HepG2 (cell line): Measurements from ENCODE around the gene NRN1L. TPM values are rescaled to one million over a fixed set of nuclear protein-coding genes. Genes with fewer than 3 reads are reported as not detected.

Experiments used
- ATAC-seq: fragments of 200-7000 bp; cut with Tn5 transposase; 3 replicates; pipeline ENCODE4 v1.9.1; 2020; ENCODE audit warnings: mild to moderate bottlenecking, moderate library complexity
- BruUV-seq: library from RNA; stranded (reverse); fragments of 400-500 nt; replicated peaks from 2 replicates; lab custom pipeline; 2021; lab: Mats Ljungman, UMichigan
- CTCF ChIA-PET: fragments of 300-600 bp; formaldehyde crosslinking; extraction: SDS; loops from one replicate; lab custom pipeline; 2021; ENCODE audit warnings: low total read pairs, inconsistent platforms, low intra/inter-chr PET ratio; lab: Yijun Ruan, JAX
- POLR2A ChIA-PET: fragments of 350-600 bp; sonication (Branson Sonifier 250); formaldehyde crosslinking; loops from one replicate; lab custom pipeline; 2020; ENCODE audit warnings: antibody characterized with exemption, inconsistent platforms; lab: Yijun Ruan, JAX
- DNase-seq: peaks from one replicate; pipeline ENCODE4 v3.0.0-alpha.2; 2015; ENCODE audit warnings: low spot score
- FAIRE-seq: peaks from 3 replicates; lab custom pipeline; 2011; peaks lifted over from hg19 to GRCh38; lab: Jason Lieb, UNC
- H2AFZ ChIP-seq: one replicate; pipeline ENCODE4 v1.6.1; 2011; ENCODE audit warnings: low read length, inconsistent platforms
- H3K27ac ChIP-seq: fragments of 300-600 bp; 3 replicates; pipeline ENCODE4 v1.8.0; 2011; ENCODE audit warnings: mixed run types, mild to moderate bottlenecking, mixed read lengths, low read length, inconsistent platforms; ENCODE audit not compliant: insufficient read depth; ENCODE audit errors: extremely low read length
- H3K27me3 ChIP-seq, 2 experiments: fragments of 200-600 bp in 1 of 2; 2 replicates in 1 of 2; 3 replicates in 1 of 2; pipeline versions ENCODE4 v1.6.0 to v1.8.0; 2011; ENCODE audit warnings: low read length in 2 of 2, mild to moderate bottlenecking in 2 of 2, moderate library complexity in 2 of 2, inconsistent platforms in 1 of 2; ENCODE audit not compliant: insufficient read depth in 2 of 2, control insufficient read depth in 1 of 2
- H3K36me3 ChIP-seq, 2 experiments: fragments of 200-600 bp in 1 of 2; replicated peaks in 1 of 2; 2 replicates in 1 of 2; 3 replicates in 1 of 2; pipeline versions ENCODE4 v1.5.1 to v1.8.0; 2011; ENCODE audit warnings: low read length in 2 of 2, inconsistent platforms in 1 of 2; ENCODE audit not compliant: insufficient read depth in 2 of 2, control insufficient read depth in 1 of 2
- H3K4me1 ChIP-seq: 2 replicates; pipeline ENCODE4 v1.5.1; 2012; ENCODE audit warnings: low read length, inconsistent platforms; ENCODE audit not compliant: insufficient read depth
- H3K4me2 ChIP-seq: 2 replicates; pipeline ENCODE4 v1.6.0; 2011; ENCODE audit warnings: low read depth, low read length, inconsistent platforms
- H3K4me3 ChIP-seq, 3 experiments: fragments of 200-600 bp in 1 of 3; sonication (generic), shearing (Covaris generic) in 1 of 3; replicated peaks in 1 of 3; 2 replicates each; pipeline ENCODE4 v1.5.1; 2011 to 2016; ENCODE audit warnings: low read length in 3 of 3, inconsistent platforms in 2 of 3, low read depth in 2 of 3, mild to moderate bottlenecking in 2 of 3, control low read depth in 1 of 3, mixed read lengths in 1 of 3; ENCODE audit not compliant: insufficient read depth in 1 of 3
- H3K79me2 ChIP-seq: one replicate; pipeline ENCODE4 v1.6.1; 2011; ENCODE audit warnings: low read length, inconsistent platforms; ENCODE audit not compliant: insufficient read depth
- H3K9ac ChIP-seq: 2 replicates; pipeline ENCODE4 v1.6.0; 2011; ENCODE audit warnings: mild to moderate bottlenecking, low read depth, low read length, inconsistent platforms; ENCODE audit not compliant: insufficient read depth
- H3K9me3 ChIP-seq: 2 replicates; pipeline ENCODE4 v1.5.1; 2012; ENCODE audit warnings: mild to moderate bottlenecking, low read length
- H4K20me1 ChIP-seq: 2 replicates; pipeline ENCODE4 v1.6.0; 2011; ENCODE audit warnings: inconsistent platforms, mild to moderate bottlenecking, low read length, moderate library complexity; ENCODE audit not compliant: insufficient read depth
- CBX5 ChIP-seq: sonication (generic); formaldehyde crosslinking; IDR thresholded peaks from 2 replicates; pipeline ENCODE4 v1.4.0; 2020; ENCODE audit warnings: missing genetic modification reagents, borderline replicate concordance
- CREBL2 ChIP-seq: sonication (generic); formaldehyde crosslinking; IDR thresholded peaks from 2 replicates; pipeline ENCODE4 v1.8.1; 2023; ENCODE audit warnings: missing genetic modification reagents, mild to moderate bottlenecking, borderline replicate concordance
- FOXJ3 ChIP-seq: sonication (generic); formaldehyde crosslinking; IDR thresholded peaks from 2 replicates; pipeline ENCODE4 v1.4.0; 2020; ENCODE audit warnings: missing genetic modification reagents, mild to moderate bottlenecking, borderline replicate concordance
- FOXK2 ChIP-seq: fragments of 450-650 bp; IDR thresholded peaks from 2 replicates; pipeline ENCODE4 v1.6.1; 2016
- FOXO1 ChIP-seq: sonication (generic); formaldehyde crosslinking; IDR thresholded peaks from 2 replicates; pipeline ENCODE4 v1.4.0; 2020; ENCODE audit warnings: missing genetic modification reagents
- MBD4 ChIP-seq: IDR thresholded peaks from 2 replicates; pipeline ENCODE4 v1.6.1; 2012; ENCODE audit warnings: low read length, inconsistent platforms, borderline replicate concordance
- MBNL3 ChIP-seq: fragments of 250-450 bp; sonication (Bioruptor Pico); conservative IDR thresholded peaks from 2 replicates; pipeline ENCODE4 v1.8.0; 2022; ENCODE audit warnings: mild to moderate bottlenecking, inconsistent platforms
- NFIC ChIP-seq: IDR thresholded peaks from 2 replicates; pipeline ENCODE4 v1.6.1; 2012; ENCODE audit warnings: mild to moderate bottlenecking, low read length, inconsistent platforms
- NONO ChIP-seq, 2 experiments: fragments of 450-650 bp in 1 of 2; sonication (generic) in 1 of 2; formaldehyde crosslinking in 1 of 2; IDR thresholded peaks in 1 of 2; conservative IDR thresholded peaks in 1 of 2; 2 replicates each; pipeline versions ENCODE4 v1.6.1 to v1.8.0; 2017 to 2022; ENCODE audit warnings: mild to moderate bottlenecking in 1 of 2, missing genetic modification reagents in 1 of 2, moderate library complexity in 1 of 2
- NPAS2 ChIP-seq: sonication (generic); formaldehyde crosslinking; IDR thresholded peaks from 2 replicates; pipeline ENCODE4 v1.8.0; 2022; ENCODE audit warnings: mild to moderate bottlenecking, missing genetic modification reagents, borderline replicate concordance
- PHB2 ChIP-seq: fragments of 450-650 bp; IDR thresholded peaks from 2 replicates; pipeline ENCODE4 v1.6.1; 2018; ENCODE audit not compliant: partially characterized antibody
- STAG1 ChIP-seq: sonication (generic); formaldehyde crosslinking; IDR thresholded peaks from 2 replicates; pipeline ENCODE4 v1.4.0; 2020; ENCODE audit warnings: missing genetic modification reagents
- ZFP37 ChIP-seq: sonication (generic); formaldehyde crosslinking; IDR thresholded peaks from 2 replicates; pipeline ENCODE4 v1.4.0; 2020; ENCODE audit warnings: missing genetic modification reagents, borderline replicate concordance
- ZKSCAN5 ChIP-seq: sonication (generic); formaldehyde crosslinking; IDR thresholded peaks from 2 replicates; pipeline ENCODE4 v1.5.1; 2020; ENCODE audit warnings: mild to moderate bottlenecking, missing genetic modification reagents
- ZMYM4 ChIP-seq: sonication (generic); formaldehyde crosslinking; IDR thresholded peaks from 2 replicates; pipeline ENCODE4 v1.8.1; 2023; ENCODE audit warnings: mild to moderate bottlenecking, missing genetic modification reagents
- ZNF225 ChIP-seq: sonication (generic); formaldehyde crosslinking; IDR thresholded peaks from 2 replicates; pipeline ENCODE4 v1.4.0; 2020; ENCODE audit warnings: mild to moderate bottlenecking, missing genetic modification reagents
- ZNF563 ChIP-seq: sonication (generic); formaldehyde crosslinking; IDR thresholded peaks from 2 replicates; pipeline ENCODE4 v1.8.0; 2022; ENCODE audit warnings: mild to moderate bottlenecking, moderate library complexity, missing genetic modification reagents
- ZNF709 ChIP-seq: sonication (generic); formaldehyde crosslinking; IDR thresholded peaks from 2 replicates; pipeline ENCODE4 v1.5.0; 2020; ENCODE audit warnings: mild to moderate bottlenecking, missing genetic modification reagents
- ZNF800 ChIP-seq: sonication (generic); formaldehyde crosslinking; IDR thresholded peaks from 2 replicates; pipeline ENCODE4 v1.4.0; 2020; ENCODE audit warnings: missing genetic modification reagents
- WGBS: methylation state at CpG from one replicate; pipeline ENCODE4 v1.1.6; 2017; ENCODE audit warnings: low lambda C conversion rate; 5-methylcytosine and 5-hydroxymethylcytosine counted together
- in situ Hi-C: cut with HindIII; loops from 2 replicates; pipeline ENCODE4 v1.10.0; 2017; ENCODE audit warnings: low pct_unique_long_range_greater_than_20kb; ENCODE audit not compliant: extremely low pct_ligation_motif_present
- intact Hi-C: fragments of 100-400 bp; cut with micrococcal nuclease; formaldehyde crosslinking; loops from one replicate; pipeline ENCODE4 v1.10.0; 2022; ENCODE audit not compliant: unreplicated experiment
- polyA plus RNA-seq, 8 experiments: library from polyadenylated mRNA; depleted of rRNA in 3 of 8; stranded (reverse) in 7 of 8; unstranded in 1 of 8; fragments of >200 nt; fragmentation: Illumina TruSeq in 4 of 8; extraction: Trizol in 4 of 8; gene quantifications; 2 replicates each; pipeline versions ENCODE4 v1.2.1 to v1.2.3, GENCODE V29; 2011 to 2016; ENCODE audit warnings: low read depth in 4 of 8, missing spikeins in 1 of 8, mixed read lengths in 1 of 8; ENCODE audit not compliant: insufficient read depth in 1 of 8
- total RNA-seq, 5 experiments: library from RNA; depleted of rRNA; stranded (reverse); fragments of >200 nt; fragmentation: Illumina TruSeq; extraction: Trizol; gene quantifications; 2 replicates each; pipeline ENCODE4 v1.2.3, GENCODE V29; 2016; ENCODE audit warnings: low read depth in 1 of 5
- TF ChIP-seq, protein P1 (sequence below): sonication (generic); formaldehyde crosslinking; IDR thresholded peaks from 2 replicates; pipeline ENCODE4 v1.8.0; 2022; ENCODE audit warnings: mild to moderate bottlenecking, missing genetic modification reagents, moderate library complexity
- TF ChIP-seq, protein P2 (sequence below): sonication (generic); formaldehyde crosslinking; IDR thresholded peaks from 2 replicates; pipeline ENCODE4 v1.4.0; 2020; ENCODE audit warnings: missing genetic modification reagents, borderline replicate concordance

Gene NRN1L
- total and polyA plus RNA-seq, 2 of the 13 experiments (the other 11 are each of a cell fraction or from before 2014, with no cell fraction given), result 0.53 to 1.2 TPM

- Histone ChIP-seq H3K36me3 (peaks cover 0 to 8% of the 10 kb centered on the region in 2 experiments; a peak in 3 of 5 replicates), H3K4me2 (peak within 1 kb of the TSS; percentile 89), H3K27me3 (no peaks in the 10 kb centered on the region; a peak in 1 of 5 replicates), H3K4me3 (peak within 1 kb of the TSS; percentile 97 to 99 (median 97)), H3K9ac (peak within 1 kb of the TSS; percentile 99), H3K27ac (peak within 1 kb of the TSS; percentile 88), H3K79me2 (peaks cover 80% of the 10 kb centered on the region), H2AFZ (no peak within 1 kb of the TSS), H3K4me1 (peaks cover 45% of the 10 kb centered on the region), H4K20me1 (peaks cover 38% of the 10 kb centered on the region), H3K9me3 (no peaks in the 10 kb centered on the region)
- no TSS peak for BruUV-seq
- no peak for FAIRE-seq
- intact Hi-C loops (no loop called here), in situ Hi-C loops (no loop called here)
- under 1% methylated on average over 25 of the region's 62 CpGs for WGBS
- DNase-seq, result peak; percentile 70
- ChIA-PET CTCF (interaction anchor here (1.5 kb wide), 1 partner anchor 31 kb away, joined by 5 read pairs; no protein-coding TSS in a partner anchor), POLR2A (interaction anchor here (0.6 to 6.2 kb wide), 8 partner anchors 8 to 181 kb away, joined by 3 to 47 read pairs (median 4); partner anchors contain the start of genes C16orf86 and ENKD1)
- ATAC-seq, result peak; percentile 59
- TF ChIP-seq FOXK2, result no peak
- TF ChIP-seq, protein P1, sequence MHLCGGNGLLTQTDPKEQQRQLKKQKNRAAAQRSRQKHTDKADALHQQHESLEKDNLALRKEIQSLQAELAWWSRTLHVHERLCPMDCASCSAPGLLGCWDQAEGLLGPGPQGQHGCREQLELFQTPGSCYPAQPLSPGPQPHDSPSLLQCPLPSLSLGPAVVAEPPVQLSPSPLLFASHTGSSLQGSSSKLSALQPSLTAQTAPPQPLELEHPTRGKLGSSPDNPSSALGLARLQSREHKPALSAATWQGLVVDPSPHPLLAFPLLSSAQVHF (CRISPR knock-in tag), result 0 out of 2 replicates have a peak, but pooled peaks have one; percentile 60
- no peak for TF ChIP-seq FOXJ3 (CRISPR knock-in tag)
- TF ChIP-seq ZNF800 (CRISPR knock-in tag), result no peak
- TF ChIP-seq FOXO1, result no peak
- no peak for TF ChIP-seq NONO (IDR thresholded peaks at IDR 0.05)
- TF ChIP-seq NONO (CRISPR knock-in tag; conservative IDR thresholded peaks at IDR 0.05), result no peak
- no peak for TF ChIP-seq ZNF563 (CRISPR knock-in tag)
- TF ChIP-seq NFIC, result no peak
- TF ChIP-seq STAG1, result no peak
- TF ChIP-seq ZNF709, result no peak
- TF ChIP-seq, protein P2, sequence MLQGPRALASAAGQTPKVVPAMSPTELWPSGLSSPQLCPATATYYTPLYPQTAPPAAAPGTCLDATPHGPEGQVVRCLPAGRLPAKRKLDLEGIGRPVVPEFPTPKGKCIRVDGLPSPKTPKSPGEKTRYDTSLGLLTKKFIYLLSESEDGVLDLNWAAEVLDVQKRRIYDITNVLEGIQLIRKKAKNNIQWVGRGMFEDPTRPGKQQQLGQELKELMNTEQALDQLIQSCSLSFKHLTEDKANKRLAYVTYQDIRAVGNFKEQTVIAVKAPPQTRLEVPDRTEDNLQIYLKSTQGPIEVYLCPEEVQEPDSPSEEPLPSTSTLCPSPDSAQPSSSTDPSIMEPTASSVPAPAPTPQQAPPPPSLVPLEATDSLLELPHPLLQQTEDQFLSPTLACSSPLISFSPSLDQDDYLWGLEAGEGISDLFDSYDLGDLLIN (CRISPR knock-in tag), result no peak
- no peak for TF ChIP-seq ZFP37 (CRISPR knock-in tag)
- TF ChIP-seq MBD4, result no peak
- TF ChIP-seq MBNL3, result no peak
- peak; percentile 57; the same call in 1 of the 2 replicates for TF ChIP-seq ZNF225 (CRISPR knock-in tag)
- no peak for TF ChIP-seq NPAS2
- no peak for TF ChIP-seq CREBL2 (CRISPR knock-in tag)
- TF ChIP-seq CBX5 (CRISPR knock-in tag), result 0 out of 2 replicates have a peak, but pooled peaks have one; percentile 26
- no peak for TF ChIP-seq PHB2
- TF ChIP-seq ZMYM4 (CRISPR knock-in tag), result no peak
- TF ChIP-seq ZKSCAN5 (CRISPR knock-in tag), result 0 out of 2 replicates have a peak, but pooled peaks have one; percentile 24
Observed at GRCh38 chr16:67847064-67847861, 37.4 kb upstream of the NRN1L start, which contains the start of gene CENPT. TSS of gene CENPT (minus strand) at chr16:67847693. CDS start at chr16:67833859, 13,834 bp downstream.
